Smooth muscle cell of the brain vasculature (primary cell): ENCODE data around the gene PCDHB16.
"Not testable (repeated sequence)": the region's sequence is repeated elsewhere in the genome, so short reads cannot be mapped to it uniquely, and the experiment has no call there.

Source experiments
- DNase-seq: peaks from one replicate; pipeline ENCODE4 v3.0.0-alpha.2; 2012; ENCODE audit warnings: low read depth, low spot score

PCDHB16 gene

DNA sequence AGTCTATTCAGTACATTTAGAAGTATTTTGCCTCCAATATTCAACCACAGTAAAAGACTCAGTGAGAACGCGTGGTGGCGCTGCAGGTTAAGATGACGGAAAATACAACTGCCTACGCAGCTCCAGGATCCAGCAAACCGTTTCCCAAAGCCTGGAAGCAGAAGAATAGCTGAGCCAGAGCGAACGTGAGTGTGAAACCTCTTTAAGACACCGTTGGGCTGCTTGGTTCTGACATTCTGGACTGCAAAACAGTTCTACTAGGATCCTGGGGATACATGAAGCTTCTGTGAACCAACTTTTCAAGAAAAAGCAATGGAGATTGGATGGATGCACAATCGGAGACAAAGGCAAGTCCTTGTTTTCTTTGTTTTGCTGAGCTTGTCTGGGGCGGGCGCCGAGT is at the start of gene PCDHB16:
TSS of gene PCDHB16 (plus strand) at position 140 of the 400 bp plus-strand sequence. CDS start at position 313, 173 bp downstream.
- no peak for DNase-seq

GRCh38 chr5:141135030-141135717 is 47.0 kb upstream of the PCDHB16 start, which contains the start of gene PCDHB5:
TSS of gene PCDHB5 (plus strand) at chr5:141135206. CDS start at chr5:141135435, 229 bp downstream.
- no peak for DNase-seq

GRCh38 chr5:141135718-141136266 is 46.4 kb upstream of the PCDHB16 start:
- DNase-seq = no peak

DNA sequence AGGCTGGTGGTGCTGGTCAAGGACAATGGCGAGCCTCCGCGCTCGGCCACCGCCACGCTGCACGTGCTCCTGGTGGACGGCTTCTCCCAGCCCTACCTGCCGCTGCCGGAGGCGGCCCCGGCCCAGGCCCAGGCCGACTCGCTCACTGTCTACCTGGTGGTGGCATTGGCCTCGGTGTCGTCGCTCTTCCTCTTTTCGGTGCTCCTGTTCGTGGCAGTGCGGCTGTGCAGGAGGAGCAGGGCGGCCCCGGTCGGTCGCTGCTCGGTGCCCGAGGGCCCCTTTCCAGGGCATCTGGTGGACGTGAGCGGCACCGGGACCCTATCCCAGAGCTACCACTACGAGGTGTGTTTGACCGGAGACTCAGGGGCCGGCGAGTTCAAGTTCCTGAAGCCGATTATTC is 44.8 kb upstream of the PCDHB16 start:
- DNase-seq = not testable (repeated sequence)

GRCh38 chr5:141149812-141150211 is 32.4 kb upstream of the PCDHB16 start, which contains the start of gene PCDHB6:
TSS of gene PCDHB6 (plus strand) at chr5:141150057. CDS start at chr5:141150258, 201 bp downstream.
- no peak for DNase-seq

- no peak for DNase-seq
Observed at GRCh38 chr5:141150224-141150992, 31.8 kb upstream of the PCDHB16 start.

GRCh38 chr5:141150993-141151325 is 31.2 kb upstream of the PCDHB16 start:
- no peak for DNase-seq

DNA sequence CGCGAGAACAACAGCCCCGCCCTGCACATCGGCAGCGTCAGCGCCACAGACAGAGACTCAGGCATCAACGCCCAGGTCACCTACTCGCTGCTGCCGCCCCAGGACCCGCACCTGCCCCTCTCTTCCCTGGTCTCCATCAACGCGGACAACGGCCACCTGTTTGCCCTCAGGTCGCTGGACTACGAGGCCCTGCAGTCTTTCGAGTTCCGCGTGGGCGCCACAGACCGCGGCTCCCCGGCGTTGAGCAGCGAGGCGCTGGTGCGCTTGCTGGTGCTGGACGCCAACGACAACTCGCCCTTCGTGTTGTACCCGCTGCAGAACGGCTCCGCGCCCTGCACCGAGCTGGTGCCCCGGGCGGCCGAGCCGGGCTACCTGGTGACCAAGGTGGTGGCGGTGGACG is 30.6 kb upstream of the PCDHB16 start:
- DNase-seq = not testable (repeated sequence)

- not testable (repeated sequence) for DNase-seq
Observed at GRCh38 chr5:141152096-141152495, 30.1 kb upstream of the PCDHB16 start.

- no peak for DNase-seq
Observed at GRCh38 chr5:141155540-141156374, 26.4 kb upstream of the PCDHB16 start.

DNA sequence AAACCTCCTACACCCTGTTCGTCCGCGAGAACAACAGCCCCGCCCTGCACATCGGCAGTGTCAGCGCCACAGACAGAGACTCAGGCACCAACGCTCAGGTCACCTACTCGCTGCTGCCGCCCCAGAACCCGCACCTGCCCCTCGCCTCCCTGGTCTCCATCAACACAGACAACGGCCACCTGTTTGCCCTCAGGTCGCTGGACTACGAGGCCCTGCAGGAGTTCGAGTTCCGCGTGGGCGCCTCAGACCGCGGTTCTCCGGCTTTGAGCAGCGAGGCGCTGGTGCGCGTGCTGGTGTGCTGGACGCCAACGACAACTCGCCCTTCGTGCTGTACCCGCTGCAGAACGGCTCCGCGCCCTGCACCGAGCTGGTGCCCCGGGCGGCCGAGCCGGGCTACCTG is 24.8 kb upstream of the PCDHB16 start:
- DNase-seq = not testable (repeated sequence)

GRCh38 chr5:141157901-141158300 is 24.3 kb upstream of the PCDHB16 start:
- not testable (repeated sequence) for DNase-seq

DNA sequence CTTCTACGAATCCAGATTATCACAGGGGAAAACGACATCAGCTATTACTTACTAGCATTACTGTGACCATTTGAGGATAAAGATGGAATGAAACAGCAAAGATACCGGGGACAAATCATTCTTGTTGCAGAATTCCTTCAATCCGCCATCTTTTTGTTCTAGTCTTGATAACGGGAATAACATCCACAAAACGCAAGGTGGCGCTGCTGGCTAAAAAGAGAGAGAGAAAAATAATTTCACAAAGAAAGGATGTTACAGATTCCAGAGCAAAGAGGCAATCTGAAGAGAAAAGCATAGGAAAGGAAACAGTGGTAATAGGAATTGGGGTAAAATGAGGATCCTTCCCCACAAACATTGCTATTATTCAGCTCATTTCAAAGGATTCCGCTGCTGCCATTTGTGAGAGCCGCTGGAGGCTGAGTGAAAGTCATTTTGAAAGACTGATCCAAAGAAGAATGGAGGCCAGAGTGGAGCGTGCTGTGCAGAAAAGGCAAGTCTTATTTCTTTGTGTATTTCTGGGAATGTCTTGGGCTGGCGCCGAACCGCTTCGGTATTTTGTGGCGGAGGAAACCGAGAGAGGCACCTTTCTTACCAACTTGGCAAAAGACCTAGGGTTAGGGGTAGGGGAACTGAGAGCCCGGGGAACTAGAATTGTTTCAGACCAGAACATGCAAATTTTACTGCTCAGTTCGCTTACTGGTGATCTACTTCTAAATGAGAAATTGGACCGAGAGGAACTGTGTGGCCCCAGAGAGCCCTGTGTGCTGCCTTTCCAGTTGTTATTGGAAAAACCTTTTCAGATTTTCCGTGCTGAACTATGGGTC is 9.6 kb upstream of the PCDHB16 start, which contains the start of gene PCDHB7:
TSS of gene PCDHB7 (plus strand) at position 264 of the 824 bp plus-strand sequence. CDS start at position 456, 192 bp downstream.
- DNase-seq = no peak

- DNase-seq = not testable (repeated sequence)
Observed at GRCh38 chr5:141174291-141175104, 7.7 kb upstream of the PCDHB16 start.

DNA sequence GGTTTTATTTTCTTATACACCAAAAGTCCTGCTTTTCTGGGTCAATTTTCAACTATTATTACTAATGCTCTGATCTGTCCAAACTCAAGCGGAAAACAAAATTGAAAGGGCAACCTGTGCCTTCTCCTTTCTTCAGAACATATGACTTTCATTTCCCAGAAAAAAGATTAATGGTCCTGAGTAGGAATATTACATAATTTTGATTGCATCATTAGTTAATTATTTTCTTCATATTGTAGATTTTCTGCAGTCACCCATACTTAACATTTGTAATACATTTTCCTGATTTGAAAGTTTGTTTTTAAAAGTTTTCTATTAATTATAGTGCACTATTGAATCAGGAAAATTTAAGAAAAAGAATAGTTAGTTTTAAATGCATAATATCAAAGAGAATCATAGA is 6.3 kb upstream of the PCDHB16 start:
- DNase-seq = no peak

DNA sequence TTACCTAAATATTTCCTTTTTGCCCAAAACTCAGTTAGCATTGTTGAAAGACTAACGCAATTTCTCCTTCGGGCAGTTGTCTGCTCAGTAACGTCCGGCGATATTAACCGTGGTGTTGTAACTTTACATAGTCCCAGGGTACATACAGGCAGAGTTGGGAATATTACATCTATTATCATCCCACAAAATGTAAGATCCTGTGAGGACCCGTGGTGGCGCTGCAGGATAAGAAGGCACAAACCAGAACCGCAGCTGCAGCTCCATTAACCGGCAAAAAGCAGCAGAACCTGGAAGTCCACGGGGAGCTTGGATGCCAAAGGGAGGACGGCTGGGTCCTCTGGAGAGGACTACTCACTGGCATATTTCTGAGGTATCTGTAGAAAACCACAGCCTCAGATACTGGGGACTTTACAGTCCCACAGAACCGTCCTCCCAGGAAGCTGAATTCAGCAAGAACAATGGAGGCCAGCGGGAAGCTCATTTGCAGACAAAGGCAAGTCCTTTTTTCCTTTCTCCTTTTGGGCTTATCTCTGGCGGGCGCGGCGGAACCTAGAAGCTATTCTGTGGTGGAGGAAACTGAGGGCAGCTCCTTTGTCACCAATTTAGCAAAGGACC is 4.5 kb upstream of the PCDHB16 start, which contains the start of gene PCDHB8:
TSS of gene PCDHB8 (plus strand) at position 214 of the 615 bp plus-strand sequence. CDS start at position 459, 245 bp downstream.
- DNase-seq = not testable (repeated sequence)

GRCh38 chr5:141179371-141179770 is 2.8 kb upstream of the PCDHB16 start:
- not testable (repeated sequence) for DNase-seq

- DNase-seq = not testable (repeated sequence)
Observed at GRCh38 chr5:141179876-141180275, 2.3 kb upstream of the PCDHB16 start.

DNA sequence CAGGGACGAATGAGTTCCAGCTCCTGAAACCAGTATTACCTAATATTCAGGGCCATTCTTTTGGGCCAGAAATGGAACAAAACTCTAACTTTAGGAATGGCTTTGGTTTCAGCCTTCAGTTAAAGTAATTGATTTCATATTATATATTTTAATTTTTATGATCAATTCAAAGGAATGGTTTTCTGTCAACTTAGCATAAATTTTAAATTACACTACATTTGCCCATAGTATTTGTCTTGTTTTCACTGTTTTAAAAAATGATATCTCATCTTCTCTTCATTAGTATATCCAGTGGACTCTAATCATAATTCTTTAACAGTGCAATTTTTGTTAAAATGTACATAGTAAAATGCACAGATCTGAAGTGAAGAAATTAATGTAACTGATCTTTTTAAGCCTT is 1.9 kb upstream of the PCDHB16 start:
- DNase-seq = no peak
